Measurements from ENCODE around the gene CCDC93. TPM values are rescaled to one million over a fixed set of nuclear protein-coding genes. Genes with fewer than 3 reads are reported as not detected.

The CCDC93 gene
- polyA plus RNA-seq, 1 donor (not counting 4 experiments of a cell fraction or from before 2014, with no cell fraction given) = 21.3 TPM

DNA sequence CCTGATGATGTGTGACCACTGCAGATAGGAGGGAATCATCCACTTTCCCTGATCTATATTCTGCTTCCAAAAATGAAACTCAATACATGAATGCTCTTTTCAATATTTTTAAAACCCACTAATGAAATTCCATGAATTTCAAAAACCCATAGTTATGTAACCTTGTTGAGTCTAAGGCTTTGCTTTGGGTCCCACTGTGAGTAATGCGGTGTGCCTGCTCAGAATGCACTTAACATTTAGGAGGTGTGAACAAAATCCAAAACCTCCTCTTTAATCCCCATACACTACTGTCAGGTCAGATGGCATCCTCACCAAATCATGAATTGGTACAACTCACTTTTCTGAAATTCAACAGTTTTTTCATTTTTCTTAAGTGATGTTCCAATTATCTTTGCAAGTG lies 50.4 kb downstream of the CCDC93 start:
- Histone ChIP-seq H3K4me2 (ENCODE audit: control insufficient read depth, extremely low read depth, insufficient read depth, low read depth, low read length) (no peak overlapping the region), H3K79me2 (ENCODE audit: control insufficient read depth, insufficient read depth, low read length) (no peaks in the 10 kb centered on the region), H3K27ac (ENCODE audit: control insufficient read depth, insufficient read depth, low read length) (no peak overlapping the region), H3K9ac (ENCODE audit: control insufficient read depth, extremely low read depth, insufficient read depth, low read length) (no peak overlapping the region), H3K36me3 (ENCODE audit: control insufficient read depth in 2 of 2, extremely low read depth in 1 of 2, insufficient read depth in 2 of 2, low read length in 2 of 2) (peaks cover 9 to 14% of the 10 kb centered on the region in 2 experiments), H3K27me3 (ENCODE audit: control insufficient read depth, extremely low read depth, insufficient read depth, low read length) (no peaks in the 10 kb centered on the region), H3K4me3 (ENCODE audit: control insufficient read depth in 2 of 3, extremely low read depth in 1 of 3, insufficient read depth in 2 of 3, low read depth in 1 of 3, low read length in 3 of 3) (no peak overlapping the region), H3K9me1 (ENCODE audit: control insufficient read depth, extremely low read depth, insufficient read depth, low read length) (no peaks in the 10 kb centered on the region), H4K20me1 (ENCODE audit: control insufficient read depth, extremely low read depth, insufficient read depth, low read length) (no peaks in the 10 kb centered on the region), H3K9me3 (ENCODE audit: control insufficient read depth, low read depth, low read length) (no peaks in the 10 kb centered on the region), H2AFZ (ENCODE audit: control insufficient read depth, low read length) (no peak overlapping the region), H3K4me1 (ENCODE audit: control insufficient read depth, extremely low read depth, insufficient read depth, low read length) (no peaks in the 10 kb centered on the region)
- dilution Hi-C loops (cut with MboI; ENCODE audit: extremely low pct_ligation_motif_present, low sequenced_read_pairs) = no loop called here
- DNase-seq (ENCODE audit: low read depth, low spot score) = no peak
- TF ChIP-seq EZH2 (IDR thresholded peaks at IDR 0.05; ENCODE audit: low read length) = no peak
- TF ChIP-seq, protein P1, sequence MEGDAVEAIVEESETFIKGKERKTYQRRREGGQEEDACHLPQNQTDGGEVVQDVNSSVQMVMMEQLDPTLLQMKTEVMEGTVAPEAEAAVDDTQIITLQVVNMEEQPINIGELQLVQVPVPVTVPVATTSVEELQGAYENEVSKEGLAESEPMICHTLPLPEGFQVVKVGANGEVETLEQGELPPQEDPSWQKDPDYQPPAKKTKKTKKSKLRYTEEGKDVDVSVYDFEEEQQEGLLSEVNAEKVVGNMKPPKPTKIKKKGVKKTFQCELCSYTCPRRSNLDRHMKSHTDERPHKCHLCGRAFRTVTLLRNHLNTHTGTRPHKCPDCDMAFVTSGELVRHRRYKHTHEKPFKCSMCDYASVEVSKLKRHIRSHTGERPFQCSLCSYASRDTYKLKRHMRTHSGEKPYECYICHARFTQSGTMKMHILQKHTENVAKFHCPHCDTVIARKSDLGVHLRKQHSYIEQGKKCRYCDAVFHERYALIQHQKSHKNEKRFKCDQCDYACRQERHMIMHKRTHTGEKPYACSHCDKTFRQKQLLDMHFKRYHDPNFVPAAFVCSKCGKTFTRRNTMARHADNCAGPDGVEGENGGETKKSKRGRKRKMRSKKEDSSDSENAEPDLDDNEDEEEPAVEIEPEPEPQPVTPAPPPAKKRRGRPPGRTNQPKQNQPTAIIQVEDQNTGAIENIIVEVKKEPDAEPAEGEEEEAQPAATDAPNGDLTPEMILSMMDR (optimal IDR thresholded peaks at IDR 0.05 in 1 of 3, IDR thresholded peaks at IDR 0.05 in 1 of 3, conservative IDR thresholded peaks at IDR 0.05 in 1 of 3; ENCODE audit: extremely low read depth in 1 of 3, insufficient read depth in 2 of 3, low read length in 3 of 3) = no peak
- no peak for FAIRE-seq

DNA sequence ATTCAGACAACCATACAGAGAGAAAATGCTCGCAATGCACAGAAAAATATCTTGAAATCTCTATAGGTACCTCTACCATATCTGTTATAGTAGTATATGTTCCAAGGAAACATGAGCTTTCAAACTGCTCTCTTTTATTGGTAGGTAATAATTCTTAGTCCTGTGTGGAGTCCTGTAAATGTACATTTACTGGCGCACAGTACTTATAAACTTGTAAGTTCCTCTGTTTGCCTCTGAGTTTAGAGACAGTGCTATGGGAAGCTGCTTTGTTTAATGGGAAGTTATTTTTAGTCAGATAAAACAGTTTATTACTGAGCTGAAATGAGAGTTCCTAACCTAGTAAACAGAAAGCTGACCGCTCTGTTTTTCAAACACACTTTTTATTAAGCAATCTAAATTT lies 52.7 kb downstream of the CCDC93 start:
- DNase-seq (ENCODE audit: low read depth, low spot score) (no peak), FAIRE-seq (no peak)
- no peak overlapping the region for H2AFZ ChIP-seq (ENCODE audit: control insufficient read depth, low read length)
- no peak overlapping the region for H3K4me2 ChIP-seq (ENCODE audit: control insufficient read depth, extremely low read depth, insufficient read depth, low read depth, low read length)
- no peak for TF ChIP-seq EZH2 (IDR thresholded peaks at IDR 0.05; ENCODE audit: low read length)
- TF ChIP-seq, protein P1 (optimal IDR thresholded peaks at IDR 0.05 in 1 of 3, IDR thresholded peaks at IDR 0.05 in 1 of 3, conservative IDR thresholded peaks at IDR 0.05 in 1 of 3; ENCODE audit: extremely low read depth in 1 of 3, insufficient read depth in 2 of 3, low read length in 3 of 3) = no peak
- no peak overlapping the region for H3K9ac ChIP-seq (ENCODE audit: control insufficient read depth, extremely low read depth, insufficient read depth, low read length)
- H3K9me1 ChIP-seq (ENCODE audit: control insufficient read depth, extremely low read depth, insufficient read depth, low read length) = no peaks in the 10 kb centered on the region
- H3K27ac ChIP-seq (ENCODE audit: control insufficient read depth, insufficient read depth, low read length) = no peak overlapping the region
- no peaks in the 10 kb centered on the region for H4K20me1 ChIP-seq (ENCODE audit: control insufficient read depth, extremely low read depth, insufficient read depth, low read length)
- no peak overlapping the region for H3K4me3 ChIP-seq (ENCODE audit: control insufficient read depth in 2 of 3, extremely low read depth in 1 of 3, insufficient read depth in 2 of 3, low read depth in 1 of 3, low read length in 3 of 3)
- dilution Hi-C loops (cut with MboI; ENCODE audit: extremely low pct_ligation_motif_present, low sequenced_read_pairs) = no loop called here
- peaks cover 10 to 18% of the 10 kb centered on the region in 2 experiments for H3K36me3 ChIP-seq (ENCODE audit: control insufficient read depth in 2 of 2, extremely low read depth in 1 of 2, insufficient read depth in 2 of 2, low read length in 2 of 2)
- no peaks in the 10 kb centered on the region for H3K9me3 ChIP-seq (ENCODE audit: control insufficient read depth, low read depth, low read length)
- no peaks in the 10 kb centered on the region for H3K27me3 ChIP-seq (ENCODE audit: control insufficient read depth, extremely low read depth, insufficient read depth, low read length)
- H3K79me2 ChIP-seq (ENCODE audit: control insufficient read depth, insufficient read depth, low read length) = no peaks in the 10 kb centered on the region
- no peaks in the 10 kb centered on the region for H3K4me1 ChIP-seq (ENCODE audit: control insufficient read depth, extremely low read depth, insufficient read depth, low read length)
